GM21737 (cell line): ENCODE data around the gene COA8.

Experiments used
- ATAC-seq: cut with Tn5 transposase; IDR thresholded peaks from one replicate; pipeline ENCODE4 v1.9.1; 2021; ENCODE audit warnings: mild to moderate bottlenecking, moderate library complexity; ENCODE audit not compliant: unreplicated experiment

The COA8 gene

DNA sequence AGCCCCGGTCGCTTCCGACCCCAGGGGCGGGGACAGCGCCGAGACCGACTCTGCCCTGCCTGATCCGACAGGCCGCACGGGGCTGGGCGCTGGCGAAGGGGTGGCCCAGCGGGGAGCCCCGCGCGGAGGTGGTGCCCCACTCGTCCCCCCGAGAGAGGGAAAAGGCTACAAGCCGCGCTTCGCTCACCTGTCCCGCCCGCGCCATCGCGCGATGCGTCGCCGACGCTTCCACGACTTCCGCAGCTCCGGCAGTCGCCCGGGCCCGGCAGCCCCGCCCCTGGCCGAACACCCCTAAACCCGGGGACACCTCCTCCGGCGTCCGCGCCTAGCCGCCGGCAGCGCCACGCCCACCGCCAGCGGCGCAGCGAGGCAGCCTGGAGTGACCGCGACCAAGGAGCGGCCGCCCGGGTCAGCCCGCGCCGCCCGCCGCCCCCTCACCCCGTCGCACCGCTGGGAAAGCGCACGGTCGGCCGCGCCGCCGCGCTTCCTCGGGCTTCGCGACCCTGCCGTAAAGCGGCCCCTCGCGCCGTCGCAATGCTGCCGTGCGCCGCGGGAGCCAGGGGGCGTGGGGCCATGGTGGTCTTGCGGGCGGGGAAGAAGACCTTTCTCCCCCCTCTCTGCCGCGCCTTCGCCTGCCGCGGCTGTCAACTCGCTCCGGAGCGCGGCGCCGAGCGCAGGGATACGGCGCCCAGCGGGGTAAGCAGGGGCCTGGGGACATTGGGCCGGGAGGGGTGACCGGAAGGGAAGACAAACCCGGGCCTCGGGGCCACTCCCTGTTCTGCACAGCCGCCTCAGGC, at the start of gene COA8, which contains the start of gene BAG5:
COA8 (plus strand) TSS at position 532 of the 797 bp plus-strand sequence; CDS start at position 574, 42 bp downstream.
BAG5 (minus strand) TSS at position 229 of the 797 bp plus-strand sequence. CDS start 1,493 bp downstream, outside the sequence.
- peak; percentile 65 for ATAC-seq

GRCh38 chr14:103514596-103515421, 48.0 kb upstream of the COA8 start:
- no peak for ATAC-seq

DNA sequence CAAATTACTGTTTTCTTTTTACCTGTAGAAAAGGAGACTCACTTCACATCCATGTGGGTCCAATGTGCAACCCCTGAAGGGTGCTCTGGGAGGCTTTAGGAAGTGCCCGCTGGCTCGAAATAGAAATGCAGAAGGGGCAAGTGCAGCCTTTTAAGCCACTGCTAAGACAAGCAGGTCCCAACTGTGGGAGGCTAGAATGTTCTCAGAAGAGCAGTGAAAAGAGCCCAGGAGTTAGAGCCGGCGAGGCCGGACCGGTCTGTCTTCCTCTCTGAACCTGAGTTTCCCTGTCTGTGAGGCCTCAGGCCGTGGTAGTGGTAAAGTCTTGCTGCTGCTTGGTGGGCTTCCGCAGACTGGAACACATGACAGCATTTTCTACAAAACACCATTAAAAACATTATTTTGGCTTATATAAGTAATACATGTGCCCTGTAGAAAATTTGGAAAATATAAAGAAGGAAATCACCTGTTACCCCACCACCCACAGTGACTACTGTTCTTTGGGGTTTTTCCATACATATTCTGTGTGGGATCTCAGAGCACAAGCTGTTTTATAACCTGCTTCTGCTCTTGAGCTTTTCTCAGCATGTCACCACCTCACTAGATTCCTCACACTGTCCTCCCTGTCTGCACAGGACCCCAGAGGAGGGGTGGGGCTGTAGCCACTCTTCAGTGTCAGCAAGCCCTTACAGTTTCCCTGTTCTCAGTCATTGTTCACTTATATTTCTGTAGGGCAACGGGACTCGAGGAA, 46.2 kb upstream of the COA8 start:
- ATAC-seq = no peak

- ATAC-seq = no peak
Measured at GRCh38 chr14:103517174-103517566, 45.6 kb upstream of the COA8 start.

DNA sequence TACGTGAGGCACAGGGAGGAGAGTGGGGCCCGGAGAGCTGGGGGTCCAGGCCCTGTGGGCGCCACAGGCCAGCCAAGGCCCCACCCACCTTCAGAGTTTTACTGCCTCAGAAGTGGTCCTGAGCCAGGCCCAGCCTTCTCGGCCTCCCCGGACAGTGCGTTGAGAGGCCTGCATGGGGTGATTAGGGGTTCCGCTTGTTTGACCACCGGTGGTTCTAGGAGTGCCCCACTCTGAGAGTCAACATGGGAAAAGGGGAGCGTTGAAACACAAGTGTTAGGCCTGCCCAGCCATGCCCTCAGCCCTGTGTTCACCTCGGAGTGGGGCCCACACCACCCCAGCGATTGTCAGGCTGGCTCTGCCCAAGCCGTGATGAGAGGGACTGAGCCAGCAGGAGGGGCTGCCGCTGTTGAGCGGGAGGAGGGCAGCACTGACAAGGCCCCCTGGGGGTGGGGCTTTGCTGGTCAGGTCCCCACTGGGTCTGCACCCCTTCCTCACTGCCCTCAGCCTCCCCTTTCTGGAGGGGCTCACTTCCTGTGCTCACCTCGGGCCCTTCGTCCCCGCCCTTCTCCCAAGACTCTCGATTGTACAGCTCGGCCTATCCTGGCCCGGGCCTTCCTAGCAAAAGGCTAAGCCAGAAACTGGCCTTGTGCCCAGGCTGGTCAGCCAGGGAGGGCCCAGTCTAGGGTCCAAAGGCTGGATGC, 44.9 kb upstream of the COA8 start:
- no peak for ATAC-seq

DNA sequence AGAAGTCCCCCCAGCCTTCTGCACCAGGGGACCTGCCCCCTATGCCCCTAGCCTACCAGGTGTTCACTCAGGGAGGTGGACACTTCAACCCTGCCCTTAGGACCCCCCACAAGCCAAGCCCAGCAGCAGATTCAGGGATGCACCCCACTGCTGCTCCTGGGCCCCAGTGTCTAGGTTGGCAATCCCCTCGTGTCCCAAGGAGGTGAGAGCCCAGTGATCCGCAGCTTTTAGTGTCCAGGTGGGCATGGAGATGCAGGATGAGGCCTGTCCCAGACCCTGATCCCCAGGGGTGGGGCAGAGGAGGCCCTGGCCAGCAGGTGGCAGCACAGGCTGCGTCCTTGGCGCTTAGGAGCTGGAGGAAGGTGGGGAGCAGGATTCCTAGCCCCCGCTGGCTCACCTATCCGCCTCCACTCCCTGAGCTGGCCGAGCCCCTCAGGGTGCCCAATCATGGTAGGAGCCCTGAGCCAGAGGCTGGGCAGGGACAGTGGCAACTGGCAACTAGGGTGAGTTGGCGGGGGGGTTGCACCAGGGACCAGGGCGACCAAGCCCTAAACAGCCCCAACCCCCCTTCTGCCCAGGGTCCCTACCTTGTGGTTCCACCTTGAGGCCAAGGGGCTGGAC, 44.2 kb upstream of the COA8 start:
- ATAC-seq = no peak

DNA sequence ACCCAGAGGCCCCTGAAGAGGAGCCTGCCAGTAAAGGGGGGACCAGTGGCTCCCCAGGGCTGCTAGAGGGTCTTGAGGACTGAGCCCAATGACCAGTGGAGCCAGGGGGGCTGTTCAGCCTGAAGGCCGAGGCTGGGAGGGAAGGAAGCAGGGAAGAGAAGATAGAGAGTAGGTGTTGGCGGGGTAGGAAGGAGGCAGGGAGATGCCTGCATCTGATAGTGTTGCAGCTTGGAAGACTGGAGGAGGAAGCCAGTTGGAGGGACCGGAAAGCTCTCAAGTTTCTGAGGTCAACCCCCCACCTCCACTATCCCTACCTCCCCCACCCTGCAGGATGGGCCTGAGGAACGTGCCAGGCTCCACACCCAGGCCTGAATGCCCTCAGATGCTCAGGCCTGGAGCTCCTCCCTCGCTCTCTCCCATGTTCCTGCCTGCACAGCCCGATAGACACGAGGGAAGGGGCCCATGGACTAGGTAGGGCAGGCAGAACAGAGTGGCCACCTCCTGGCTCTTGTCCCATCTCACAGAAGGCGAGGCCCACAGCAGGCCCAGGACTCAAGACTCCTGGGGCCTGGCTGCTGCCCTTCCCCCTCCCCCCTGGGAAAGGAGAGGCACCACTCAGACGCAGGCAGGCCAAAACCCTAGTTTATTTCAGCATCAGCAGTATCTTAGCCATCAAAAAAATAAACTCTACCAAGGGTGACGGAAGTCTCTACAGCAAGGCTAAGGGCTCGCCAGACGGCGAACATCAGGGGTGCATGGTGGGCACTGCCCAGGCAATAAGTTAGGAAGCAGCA, 43.5 kb upstream of the COA8 start:
- ATAC-seq = no peak

- ATAC-seq = no peak
Measured at GRCh38 chr14:103519837-103520212, 42.9 kb upstream of the COA8 start.

DNA sequence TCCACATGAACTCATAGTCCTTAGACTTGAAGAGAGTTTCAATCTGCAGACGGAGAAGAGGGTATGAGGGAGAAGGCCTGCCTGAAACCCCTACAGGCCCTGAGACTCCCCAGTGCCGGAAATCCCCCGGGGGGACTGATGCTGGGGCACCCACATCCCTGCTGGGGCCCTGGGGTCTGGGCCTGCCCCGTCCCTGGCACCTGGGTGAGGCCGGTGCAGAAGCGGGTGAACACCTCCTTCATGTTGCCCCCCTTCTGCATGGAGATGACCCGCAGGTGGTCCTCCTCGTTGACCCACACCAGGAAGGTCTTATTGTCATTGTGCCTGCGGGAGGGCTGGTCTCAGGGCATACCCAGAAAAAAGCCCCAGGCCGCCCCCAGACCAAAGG, 42.5 kb upstream of the COA8 start:
- ATAC-seq = no peak

DNA sequence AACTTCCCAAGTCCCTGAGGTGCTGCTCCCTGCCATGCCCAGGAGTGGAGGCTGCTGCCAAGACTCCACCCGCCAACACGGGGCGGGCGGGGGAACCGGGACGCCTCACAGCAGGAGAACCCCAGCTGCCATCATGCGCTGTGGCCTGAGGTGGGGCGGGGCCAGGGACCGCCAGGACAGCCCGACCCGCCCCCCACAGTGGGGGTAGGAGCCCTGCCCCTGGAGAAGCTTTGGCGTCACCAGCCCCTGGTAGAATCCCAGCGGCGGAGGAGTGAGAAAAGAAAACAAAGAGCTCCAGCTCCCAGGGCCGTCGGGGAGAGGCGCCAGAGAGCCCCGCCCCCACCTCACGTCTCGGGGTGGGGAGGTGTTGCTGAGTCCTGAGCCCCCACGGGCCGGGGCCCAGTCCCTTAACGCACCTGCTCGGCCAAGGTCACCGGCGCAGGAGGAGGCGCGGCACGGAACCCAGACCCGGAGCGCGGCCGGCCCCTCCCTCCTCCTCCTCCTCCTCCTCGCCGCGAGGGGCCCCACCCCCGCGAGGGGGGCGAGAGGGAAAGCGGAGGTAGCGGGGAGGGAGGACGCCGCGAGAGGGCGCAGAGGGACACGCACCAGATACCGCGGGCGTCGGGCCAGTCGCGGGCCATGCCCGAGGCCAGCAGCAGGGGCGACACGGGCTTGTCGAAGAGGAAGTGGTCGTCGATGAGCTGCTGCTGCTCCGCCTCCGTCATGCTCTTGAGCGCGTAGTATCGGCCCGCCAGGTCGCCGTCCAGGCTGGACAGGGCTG, 41.9 kb upstream of the COA8 start:
- peak; percentile 36 for ATAC-seq

- peak; percentile 3 for ATAC-seq
Measured at GRCh38 chr14:103521438-103521950, 41.3 kb upstream of the COA8 start.

GRCh38 chr14:103521951-103522563, 40.7 kb upstream of the COA8 start:
- ATAC-seq = no peak

GRCh38 chr14:103522649-103523574, 39.8 kb upstream of the COA8 start, which contains the start of gene CKB:
Gene CKB (minus strand): TSS chr14:103522830. CDS start chr14:103522493, 337 bp downstream.
- ATAC-seq = no peak

- no peak for ATAC-seq
Measured at GRCh38 chr14:103523575-103523954, 39.2 kb upstream of the COA8 start.

DNA sequence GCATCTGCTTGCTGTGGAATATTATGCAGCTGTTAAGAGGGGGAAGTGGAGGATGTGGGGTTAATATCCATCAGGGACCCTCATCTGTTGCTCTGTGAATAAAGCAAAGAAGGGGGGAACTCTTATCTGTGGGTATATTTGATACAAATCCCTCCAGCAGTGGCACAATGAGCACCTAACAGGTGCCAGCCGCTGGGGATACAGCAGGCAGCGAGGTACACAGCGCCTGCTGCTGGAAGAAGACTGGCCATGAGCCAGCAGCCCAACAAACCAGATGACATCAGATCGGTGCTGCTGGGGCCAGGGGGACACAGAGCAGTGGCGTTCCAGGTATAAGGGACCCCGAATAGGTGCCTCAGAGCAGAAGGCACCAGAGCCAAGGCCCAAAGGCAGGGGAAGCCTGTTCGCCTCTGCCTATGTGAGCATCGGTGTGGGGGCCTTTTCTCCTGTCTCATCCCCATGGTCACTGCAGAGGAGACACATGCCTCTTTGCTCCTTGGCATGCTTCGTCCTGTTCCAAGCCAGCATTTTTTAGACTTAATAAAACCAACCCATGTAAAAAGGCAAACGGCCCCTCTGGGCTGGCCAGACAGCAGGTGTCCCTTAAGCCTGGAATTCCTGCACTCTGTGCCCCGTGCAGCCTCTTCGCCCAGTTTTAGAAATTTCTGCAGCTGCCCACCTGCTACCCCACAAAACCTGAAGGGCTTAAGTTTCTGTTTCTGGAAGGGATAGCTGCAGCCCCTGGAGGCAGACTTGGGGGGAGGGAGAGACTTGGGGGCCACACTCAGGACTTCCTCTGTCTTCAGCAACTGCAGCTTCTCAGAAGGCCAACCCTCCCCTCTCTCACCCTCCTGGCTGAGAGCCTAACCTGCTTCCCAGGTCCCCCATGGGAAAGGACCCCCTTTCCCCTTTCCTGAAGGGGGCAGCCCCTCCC, 38.5 kb upstream of the COA8 start:
- ATAC-seq = no peak
